Astrocyte of the cerebellum (primary cell): ENCODE data around the gene SLC7A1.

Experiments used
- DNase-seq: peaks from one replicate; pipeline ENCODE4 v3.0.0-alpha.2; 2011; ENCODE audit warnings: low read depth
- H3K4me3 ChIP-seq: 2 replicates; pipeline ENCODE4 v1.5.1; 2011; ENCODE audit warnings: mild to moderate bottlenecking, low read depth, low read length, moderate library complexity
- CTCF ChIP-seq: IDR thresholded peaks from 2 replicates; pipeline ENCODE4 v1.5.1; 2012; ENCODE audit warnings: low read length, low read depth, moderate library complexity, mild to moderate bottlenecking; ENCODE audit errors: missing control alignments
- in situ Hi-C: cut with HindIII; loops from 2 replicates; pipeline ENCODE4 v1.10.0; 2017; ENCODE audit warnings: low sequenced_read_pairs

Gene SLC7A1

GRCh38 chr13:29489650-29490560 is 105.6 kb downstream of the SLC7A1 start:
- in situ Hi-C loops = no loop called here
- no peak for DNase-seq
- no peak overlapping the region for H3K4me3 ChIP-seq
- no peak for TF ChIP-seq CTCF

- no peak overlapping the region for H3K4me3 ChIP-seq
- TF ChIP-seq CTCF = no peak
- in situ Hi-C loops = no loop called here
- DNase-seq = no peak
These were observed 107.7 kb downstream of the SLC7A1 start for GRCh38 chr13:29487466-29488454.

- no peak for DNase-seq
- H3K4me3 ChIP-seq = no peak overlapping the region
- TF ChIP-seq CTCF = no peak
- in situ Hi-C loops = no loop called here
These were observed 108.9 kb downstream of the SLC7A1 start for GRCh38 chr13:29486551-29486950.

- H3K4me3 ChIP-seq = no peak overlapping the region
- TF ChIP-seq CTCF = no peak
- in situ Hi-C loops = no loop called here
- DNase-seq = no peak
These were observed 110.7 kb downstream of the SLC7A1 start for GRCh38 chr13:29484796-29485195.

GRCh38 chr13:29484236-29484635 is 111.3 kb downstream of the SLC7A1 start:
- in situ Hi-C loops = no loop called here
- no peak overlapping the region for H3K4me3 ChIP-seq
- DNase-seq = no peak
- TF ChIP-seq CTCF = no peak

GRCh38 chr13:29483623-29484022 is 111.9 kb downstream of the SLC7A1 start:
- no peak for TF ChIP-seq CTCF
- H3K4me3 ChIP-seq = no peak overlapping the region
- in situ Hi-C loops = no loop called here
- no peak for DNase-seq
